CD4-positive, alpha-beta T cell (primary cell): ENCODE measurements around the gene GPR153. TPM values are rescaled to one million over a fixed set of nuclear protein-coding genes. Genes with fewer than 3 reads are reported as not detected.
"Not testable (repeated sequence)": the region's sequence is repeated elsewhere in the genome, so short reads cannot be mapped to it uniquely, and the experiment has no call there.

ENCODE experiments used
- ATAC-seq: fragments of 200-7000 bp; cut with Tn5 transposase; one replicate; pipeline ENCODE4 v1.10.0; 2022; ENCODE audit warnings: mild to moderate bottlenecking; ENCODE audit not compliant: poor library complexity
- CTCF ChIA-PET: fragments of 350-600 bp; sonication (Branson Sonifier 250); formaldehyde crosslinking; loops from one replicate; lab custom pipeline; 2021; ENCODE audit warnings: antibody characterized with exemption, inconsistent platforms; lab: Charles Lee
- POLR2A ChIA-PET: fragments of 350-600 bp; sonication (Branson Sonifier 250); formaldehyde crosslinking; loops from one replicate; lab custom pipeline; 2021; ENCODE audit warnings: antibody characterized with exemption, inconsistent platforms; lab: Charles Lee
- DNase-seq, 14 experiments: peaks; one replicate each; pipeline ENCODE4 v3.0.0-alpha.2; 2013 to 2020; ENCODE audit warnings: mixed read lengths in 2 of 14
- H3K27ac ChIP-seq, 2 donors: one replicate each; pipeline versions ENCODE4 v1.5.1 to v1.7.0; 2013; ENCODE audit warnings: low read length in 2 of 2, low read depth in 1 of 2, mild to moderate bottlenecking in 1 of 2
- H3K27me3 ChIP-seq, 2 experiments: 1 replicate in 1 of 2; 2 replicates in 1 of 2; pipeline versions ENCODE4 v1.6.1 to v1.7.0; 2013; ENCODE audit warnings: low read length in 2 of 2, control low read depth in 1 of 2, mild to moderate bottlenecking in 1 of 2, moderate library complexity in 1 of 2; ENCODE audit not compliant: insufficient read depth in 2 of 2, control insufficient read depth in 1 of 2
- H3K36me3 ChIP-seq: one replicate; pipeline ENCODE4 v1.6.1; 2013; ENCODE audit warnings: low read length, control low read depth; ENCODE audit not compliant: insufficient read depth
- H3K4me1 ChIP-seq: one replicate; pipeline ENCODE4 v1.6.1; 2013; ENCODE audit warnings: low read length, control low read depth; ENCODE audit not compliant: insufficient read depth
- H3K4me3 ChIP-seq: one replicate; pipeline ENCODE4 v1.5.1; 2013; ENCODE audit warnings: mild to moderate bottlenecking, low read length, moderate library complexity
- H3K9me3 ChIP-seq, 2 experiments: 1 replicate in 1 of 2; 2 replicates in 1 of 2; pipeline versions ENCODE4 v1.6.1 to v1.7.0; 2013; ENCODE audit warnings: low read length in 2 of 2, mild to moderate bottlenecking in 2 of 2, control low read depth in 1 of 2, moderate library complexity in 1 of 2; ENCODE audit not compliant: control insufficient read depth in 1 of 2, insufficient read depth in 1 of 2
- H3K27ac Mint-ChIP-seq: one replicate; pipeline ENCODE4 v1.8.0; 2020; ENCODE audit warnings: mixed read lengths
- H3K27me3 Mint-ChIP-seq: one replicate; pipeline ENCODE4 v1.8.0; 2021; ENCODE audit warnings: mixed read lengths
- H3K36me3 Mint-ChIP-seq: one replicate; pipeline ENCODE4 v1.8.0; 2021; ENCODE audit warnings: low read depth, mixed read lengths
- H3K4me1 Mint-ChIP-seq: one replicate; pipeline ENCODE4 v1.8.0; 2021; ENCODE audit warnings: low read depth, mixed read lengths
- H3K4me3 Mint-ChIP-seq: one replicate; pipeline ENCODE4 v1.8.0; 2020; ENCODE audit warnings: mild to moderate bottlenecking, mixed read lengths
- H3K9me3 Mint-ChIP-seq: one replicate; pipeline ENCODE4 v1.8.0; 2020; ENCODE audit warnings: mixed read lengths
- intact Hi-C, 2 experiments: fragments of 100-400 bp; cut with DNase I in 1 of 2; cut with micrococcal nuclease in 1 of 2; formaldehyde crosslinking; loops; one replicate each; pipeline versions ENCODE4 v1.15.1 to v1.9.0; 2023 to 2025; cut with DNase I, micrococcal nuclease
- total RNA-seq, 174 experiments: library from RNA in 2 of 174; stranded (reverse) in 2 of 174; gene quantifications; one replicate each; pipeline ENCODE4 v1.2.3 and lab custom pipeline; 2021 to 2026
- TF ChIP-seq, protein P1 (sequence below): fragments of 200-600 bp; IDR thresholded peaks from one replicate; pipeline ENCODE4 v1.8.0; 2022; ENCODE audit warnings: antibody characterized with exemption, mild to moderate bottlenecking

GPR153 gene
- total RNA-seq, 2 experiments from 2014 or later: 0.14 to 0.19 TPM

DNA sequence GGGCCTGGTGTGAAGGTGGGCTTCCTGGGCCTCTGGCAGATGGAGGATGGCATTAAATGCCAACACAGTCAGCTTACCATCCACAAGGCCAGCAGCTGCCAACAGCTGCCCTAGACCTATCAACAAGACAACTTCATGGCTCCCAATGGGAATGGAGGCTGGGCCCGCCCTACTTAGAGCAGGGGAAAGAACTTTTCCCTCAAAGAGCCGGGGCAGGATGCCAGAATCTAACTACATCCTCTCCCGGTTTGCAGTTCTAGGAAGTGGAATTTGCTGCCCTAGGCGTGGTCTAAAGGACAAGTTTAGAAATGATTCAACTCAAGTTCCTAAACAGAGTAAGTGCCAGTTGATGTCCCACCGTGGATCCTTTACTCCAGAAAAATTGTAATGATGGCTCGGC, 38.3 kb downstream of the GPR153 start:
- ChIA-PET POLR2A (no interaction called here), CTCF (no interaction called here)
- Histone ChIP-seq H3K27me3 (no peaks in the 10 kb centered on the region), H3K4me3 (no peak overlapping the region), H3K4me1 (no peaks in the 10 kb centered on the region), H3K36me3 (peaks cover 54% of the 10 kb centered on the region), H3K9me3 (no peaks in the 10 kb centered on the region), H3K27ac (no peak overlapping the region)
- no peak overlapping the region for H3K27ac Mint-ChIP-seq
- TF ChIP-seq, protein P1, sequence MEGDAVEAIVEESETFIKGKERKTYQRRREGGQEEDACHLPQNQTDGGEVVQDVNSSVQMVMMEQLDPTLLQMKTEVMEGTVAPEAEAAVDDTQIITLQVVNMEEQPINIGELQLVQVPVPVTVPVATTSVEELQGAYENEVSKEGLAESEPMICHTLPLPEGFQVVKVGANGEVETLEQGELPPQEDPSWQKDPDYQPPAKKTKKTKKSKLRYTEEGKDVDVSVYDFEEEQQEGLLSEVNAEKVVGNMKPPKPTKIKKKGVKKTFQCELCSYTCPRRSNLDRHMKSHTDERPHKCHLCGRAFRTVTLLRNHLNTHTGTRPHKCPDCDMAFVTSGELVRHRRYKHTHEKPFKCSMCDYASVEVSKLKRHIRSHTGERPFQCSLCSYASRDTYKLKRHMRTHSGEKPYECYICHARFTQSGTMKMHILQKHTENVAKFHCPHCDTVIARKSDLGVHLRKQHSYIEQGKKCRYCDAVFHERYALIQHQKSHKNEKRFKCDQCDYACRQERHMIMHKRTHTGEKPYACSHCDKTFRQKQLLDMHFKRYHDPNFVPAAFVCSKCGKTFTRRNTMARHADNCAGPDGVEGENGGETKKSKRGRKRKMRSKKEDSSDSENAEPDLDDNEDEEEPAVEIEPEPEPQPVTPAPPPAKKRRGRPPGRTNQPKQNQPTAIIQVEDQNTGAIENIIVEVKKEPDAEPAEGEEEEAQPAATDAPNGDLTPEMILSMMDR: no peak
- H3K4me3 Mint-ChIP-seq: no peak overlapping the region
- H3K36me3 Mint-ChIP-seq: peaks cover 48% of the 10 kb centered on the region
- no peak for ATAC-seq
- H3K27me3 Mint-ChIP-seq: peaks cover under 1% of the 10 kb centered on the region
- intact Hi-C loops: no loop called here
- H3K4me1 Mint-ChIP-seq: no peaks in the 10 kb centered on the region
- no peaks in the 10 kb centered on the region for H3K9me3 Mint-ChIP-seq
- DNase-seq: no peak

DNA sequence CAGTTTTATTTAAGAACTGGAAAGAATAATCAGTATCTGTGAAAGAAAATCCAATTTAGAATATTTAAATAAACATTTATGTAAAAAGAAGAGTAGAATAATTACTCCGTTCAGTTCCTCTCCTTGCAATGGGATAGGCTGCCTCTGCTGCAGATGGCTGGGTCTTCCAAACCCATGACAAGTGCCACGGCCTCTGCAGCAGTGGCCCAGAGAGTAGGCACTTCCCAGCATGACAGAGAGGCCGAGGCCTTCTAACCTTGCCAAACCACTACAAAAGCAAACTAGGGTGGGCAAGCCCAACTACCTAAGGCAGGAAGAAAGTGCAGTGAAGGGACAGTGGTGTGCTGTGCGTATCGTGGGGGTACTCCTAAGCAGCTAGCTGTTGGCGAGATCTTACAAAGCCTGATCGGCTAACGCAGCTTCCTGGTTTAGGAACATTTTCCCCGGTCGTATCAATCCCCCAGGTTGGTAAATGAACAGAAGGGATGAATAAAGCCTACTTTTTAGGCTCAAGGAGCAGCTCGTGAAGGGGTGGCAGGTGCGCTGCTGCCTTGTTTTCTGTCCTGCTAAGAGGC, 39.6 kb downstream of the GPR153 start:
- POLR2A ChIA-PET: no interaction called here
- Mint-ChIP-seq H3K9me3 (no peaks in the 10 kb centered on the region), H3K4me3 (no peak overlapping the region), H3K27me3 (peaks cover 7% of the 10 kb centered on the region), H3K4me1 (no peaks in the 10 kb centered on the region), H3K27ac (no peak overlapping the region), H3K36me3 (peaks cover 38% of the 10 kb centered on the region)
- H3K9me3 ChIP-seq: no peaks in the 10 kb centered on the region
- ATAC-seq (no peak), DNase-seq (no peak)
- intact Hi-C loops: no loop called here
- no peak overlapping the region for H3K4me3 ChIP-seq
- CTCF ChIA-PET: no interaction called here
- no peaks in the 10 kb centered on the region for H3K4me1 ChIP-seq
- no peak overlapping the region for H3K27ac ChIP-seq
- H3K36me3 ChIP-seq: peaks cover 43% of the 10 kb centered on the region
- TF ChIP-seq, protein P1: no peak
- H3K27me3 ChIP-seq: no peaks in the 10 kb centered on the region

DNA sequence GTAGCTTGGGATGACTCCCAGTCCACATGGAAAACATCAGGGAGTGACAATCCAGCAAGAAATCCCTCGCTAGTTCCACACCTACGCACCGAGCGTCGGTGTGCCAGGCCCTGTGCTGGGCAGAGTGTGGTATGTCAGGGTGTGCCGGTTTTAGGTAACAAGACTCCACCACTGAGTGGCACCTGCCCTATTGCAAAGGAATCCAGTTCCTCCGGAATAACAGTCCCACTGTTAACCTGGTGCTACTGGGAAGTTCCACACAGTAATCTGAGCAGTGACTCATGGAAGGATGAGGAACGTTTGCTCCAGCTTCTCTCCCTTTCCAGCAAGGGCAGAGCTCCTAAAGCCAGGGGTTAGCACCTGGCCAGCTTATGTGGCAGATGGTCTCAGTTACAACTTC, 40.7 kb downstream of the GPR153 start:
- intact Hi-C loops: no loop called here
- H3K4me3 Mint-ChIP-seq: no peak overlapping the region
- POLR2A ChIA-PET: no interaction called here
- H3K36me3 Mint-ChIP-seq: peaks cover 28% of the 10 kb centered on the region
- no peaks in the 10 kb centered on the region for H3K27me3 ChIP-seq
- H3K36me3 ChIP-seq: peaks cover 32% of the 10 kb centered on the region
- no peaks in the 10 kb centered on the region for H3K9me3 Mint-ChIP-seq
- H3K27ac Mint-ChIP-seq: no peak overlapping the region
- no peak overlapping the region for H3K4me3 ChIP-seq
- H3K4me1 Mint-ChIP-seq: no peaks in the 10 kb centered on the region
- no peaks in the 10 kb centered on the region for H3K4me1 ChIP-seq
- H3K27me3 Mint-ChIP-seq: peaks cover 7% of the 10 kb centered on the region
- CTCF ChIA-PET: no interaction called here
- TF ChIP-seq, protein P1: no peak
- H3K9me3 ChIP-seq: no peaks in the 10 kb centered on the region
- ATAC-seq (no peak), DNase-seq (no peak)
- H3K27ac ChIP-seq: no peak overlapping the region

DNA sequence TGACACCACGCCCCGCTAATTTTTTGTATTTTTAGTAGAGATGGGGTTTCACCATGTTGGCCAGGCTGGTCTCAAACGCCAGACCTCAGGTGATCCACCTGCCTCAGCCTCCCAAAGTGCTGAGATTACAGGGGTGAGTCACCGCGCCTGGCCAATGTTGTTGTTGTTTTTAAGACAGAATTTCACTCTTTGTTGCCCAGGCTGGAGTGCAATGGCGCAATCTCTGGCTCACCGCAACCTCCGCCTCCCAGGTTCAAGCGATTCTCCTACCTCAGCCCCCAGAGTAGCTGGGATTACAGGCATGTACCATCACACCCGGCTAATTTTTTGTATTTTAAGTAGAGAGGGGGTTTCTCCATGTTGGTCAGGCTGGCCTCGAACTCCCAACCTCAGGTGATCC, 41.3 kb downstream of the GPR153 start:
- H3K27ac ChIP-seq: not testable (repeated sequence)

More for the DNA sequence above, 41.3 kb downstream of the GPR153 start:
- H3K36me3 ChIP-seq: peaks cover 26% of the 10 kb centered on the region
- H3K4me3 Mint-ChIP-seq, intact Hi-C loops, H3K27ac Mint-ChIP-seq, H3K9me3 ChIP-seq, H3K4me3 ChIP-seq, H3K27me3 ChIP-seq, H3K4me1 ChIP-seq, CTCF ChIA-PET, DNase-seq, ATAC-seq, H3K9me3 Mint-ChIP-seq, H3K27me3 Mint-ChIP-seq, POLR2A ChIA-PET, H3K4me1 Mint-ChIP-seq: not testable (repeated sequence)
- H3K36me3 Mint-ChIP-seq: peaks cover 22% of the 10 kb centered on the region
